IMR-90 (cell line): ENCODE results near the gene RAB1A. TPM values are rescaled to one million over a fixed set of nuclear protein-coding genes. Genes with fewer than 3 reads are reported as not detected.

Experiments used
- MAFK ChIP-seq: IDR thresholded peaks from 2 replicates; pipeline ENCODE4 v1.6.1; 2012; ENCODE audit warnings: low read depth, low read length, improper control_type of control experiment
- polyA plus RNA-seq, 3 experiments: library from polyadenylated mRNA; depleted of rRNA; stranded (reverse); fragments of >200 nt; gene quantifications; 2 replicates each; pipeline ENCODE4 v1.2.3, GENCODE V29; 2012; ENCODE audit warnings: low replicate concordance in 1 of 3
- total RNA-seq: library from RNA; depleted of rRNA; stranded (reverse); fragments of >200 nt; gene quantifications from 2 replicates; pipeline ENCODE4 v1.2.3, GENCODE V29; 2012
- TF ChIP-seq, protein P1 (sequence below): conservative IDR thresholded peaks from 2 replicates; pipeline ENCODE4 v1.5.1; 2012; ENCODE audit warnings: mild to moderate bottlenecking, low read depth, low read length, improper control_type of control experiment

RAB1A gene
- total and polyA plus RNA-seq, 2 of the 4 experiments (the other 2 are of a cell fraction) = 114 to 169 TPM

DNA sequence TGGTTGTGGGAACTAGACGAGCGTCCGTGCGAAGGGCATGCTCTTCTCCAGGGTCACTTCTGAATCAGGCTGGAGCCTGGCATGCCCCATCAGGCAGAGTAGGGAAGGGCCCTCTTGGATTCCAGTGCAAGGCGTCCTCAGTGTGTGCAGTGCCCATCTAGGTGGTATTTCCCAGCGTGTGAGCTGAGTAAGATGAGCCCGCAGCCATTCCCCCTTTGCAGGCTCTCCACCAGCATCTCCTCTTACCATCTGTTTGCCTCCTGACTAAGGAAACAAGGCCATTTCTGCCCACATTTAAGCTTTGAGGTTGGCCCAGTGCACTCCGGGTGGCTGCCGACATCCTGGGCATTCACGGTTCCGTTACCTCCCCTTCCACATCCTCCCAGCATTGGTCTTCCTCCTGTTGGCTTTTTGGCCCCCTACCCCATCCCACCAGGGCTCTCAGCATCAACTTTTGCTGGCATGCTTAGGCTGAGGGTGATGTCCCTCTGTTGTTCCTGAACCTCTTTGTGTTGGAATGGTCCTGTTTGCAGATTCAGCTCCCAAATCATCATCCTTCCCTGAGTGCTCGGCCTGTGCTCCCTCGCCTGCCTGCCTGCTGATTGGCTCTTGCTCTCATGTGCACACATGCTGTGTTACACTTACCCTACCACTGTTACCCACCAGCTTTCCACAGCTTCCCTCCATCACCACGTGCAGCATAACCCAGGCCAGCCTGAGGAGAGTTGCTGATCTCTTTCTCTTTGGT lies 61.9 kb downstream of the RAB1A start (continued):
- TF ChIP-seq, protein P1, sequence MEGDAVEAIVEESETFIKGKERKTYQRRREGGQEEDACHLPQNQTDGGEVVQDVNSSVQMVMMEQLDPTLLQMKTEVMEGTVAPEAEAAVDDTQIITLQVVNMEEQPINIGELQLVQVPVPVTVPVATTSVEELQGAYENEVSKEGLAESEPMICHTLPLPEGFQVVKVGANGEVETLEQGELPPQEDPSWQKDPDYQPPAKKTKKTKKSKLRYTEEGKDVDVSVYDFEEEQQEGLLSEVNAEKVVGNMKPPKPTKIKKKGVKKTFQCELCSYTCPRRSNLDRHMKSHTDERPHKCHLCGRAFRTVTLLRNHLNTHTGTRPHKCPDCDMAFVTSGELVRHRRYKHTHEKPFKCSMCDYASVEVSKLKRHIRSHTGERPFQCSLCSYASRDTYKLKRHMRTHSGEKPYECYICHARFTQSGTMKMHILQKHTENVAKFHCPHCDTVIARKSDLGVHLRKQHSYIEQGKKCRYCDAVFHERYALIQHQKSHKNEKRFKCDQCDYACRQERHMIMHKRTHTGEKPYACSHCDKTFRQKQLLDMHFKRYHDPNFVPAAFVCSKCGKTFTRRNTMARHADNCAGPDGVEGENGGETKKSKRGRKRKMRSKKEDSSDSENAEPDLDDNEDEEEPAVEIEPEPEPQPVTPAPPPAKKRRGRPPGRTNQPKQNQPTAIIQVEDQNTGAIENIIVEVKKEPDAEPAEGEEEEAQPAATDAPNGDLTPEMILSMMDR = no peak
- TF ChIP-seq MAFK = no peak
